GM12892 (cell line): ENCODE results near the gene PC.
"Not testable (repeated sequence)": the region's sequence is repeated elsewhere in the genome, so short reads cannot be mapped to it uniquely, and the experiment has no call there.

ENCODE experiments used
- DNase-seq: peaks from one replicate; pipeline ENCODE4 v3.0.0; 2011; ENCODE audit not compliant: insufficient read length
- FAIRE-seq: peaks from 2 replicates; lab custom pipeline; 2011; peaks lifted over from hg19 to GRCh38; lab: Jason Lieb, UNC
- POLR2A ChIP-seq: IDR thresholded peaks from 2 replicates; pipeline ENCODE4 v1.6.1; 2011; ENCODE audit warnings: low read depth, low read length, control low read depth
- POLR2AphosphoS5 ChIP-seq: IDR thresholded peaks from 2 replicates; pipeline ENCODE4 v1.6.1; 2011; ENCODE audit warnings: low read depth, low read length, control low read depth
- TAF1 ChIP-seq: IDR thresholded peaks from 2 replicates; pipeline ENCODE4 v1.6.1; 2011; ENCODE audit warnings: low read depth, mild to moderate bottlenecking, control low read depth, low read length, borderline replicate concordance

PC gene

GRCh38 chr11:66820901-66821300 lies 137.3 kb downstream of the PC start:
- FAIRE-seq = no peak
- no peak for DNase-seq
- TF ChIP-seq TAF1 (no peak), POLR2A (no peak), POLR2AphosphoS5 (no peak)

GRCh38 chr11:66820381-66820780 lies 137.8 kb downstream of the PC start:
- no peak for FAIRE-seq
- no peak for DNase-seq
- TF ChIP-seq POLR2AphosphoS5 (no peak), TAF1 (no peak), POLR2A (no peak)

DNA sequence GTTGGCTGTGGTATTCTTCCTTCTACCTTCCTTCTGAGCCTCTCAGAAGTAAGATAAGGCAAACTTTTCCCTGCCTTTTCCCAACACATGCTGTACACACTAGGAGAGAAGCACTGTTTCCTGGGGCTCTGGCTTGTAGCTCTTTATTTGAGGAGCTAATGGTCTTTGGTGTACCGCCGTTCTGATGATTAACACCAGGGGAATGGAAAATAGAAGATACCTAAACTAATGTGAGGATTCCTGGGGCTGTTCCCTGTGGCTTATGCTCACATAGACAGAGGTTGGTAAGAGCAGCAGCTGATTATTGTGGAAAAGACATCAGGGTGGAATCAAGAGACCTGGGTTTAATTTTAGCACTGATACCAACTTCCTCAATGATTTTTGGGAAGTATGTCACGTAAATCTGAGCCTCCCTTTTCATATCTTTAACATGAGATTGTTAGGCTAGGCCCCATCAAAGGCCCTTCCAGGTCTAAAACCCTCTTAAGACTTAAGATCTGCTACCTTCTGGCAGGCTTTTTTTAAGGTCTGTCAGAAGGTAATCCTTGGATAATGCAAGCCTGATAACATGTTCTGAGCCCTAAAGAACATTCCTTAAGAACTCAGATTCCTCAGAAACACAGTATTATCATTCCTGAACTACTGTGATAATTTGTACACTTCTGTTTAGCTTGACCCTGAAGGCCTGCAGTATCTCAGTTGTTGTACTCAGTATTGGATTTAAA lies 139.8 kb downstream of the PC start:
- no peak for FAIRE-seq
- DNase-seq = no peak
- no peak for TF ChIP-seq TAF1
- TF ChIP-seq POLR2AphosphoS5 = no peak
- no peak for TF ChIP-seq POLR2A

DNA sequence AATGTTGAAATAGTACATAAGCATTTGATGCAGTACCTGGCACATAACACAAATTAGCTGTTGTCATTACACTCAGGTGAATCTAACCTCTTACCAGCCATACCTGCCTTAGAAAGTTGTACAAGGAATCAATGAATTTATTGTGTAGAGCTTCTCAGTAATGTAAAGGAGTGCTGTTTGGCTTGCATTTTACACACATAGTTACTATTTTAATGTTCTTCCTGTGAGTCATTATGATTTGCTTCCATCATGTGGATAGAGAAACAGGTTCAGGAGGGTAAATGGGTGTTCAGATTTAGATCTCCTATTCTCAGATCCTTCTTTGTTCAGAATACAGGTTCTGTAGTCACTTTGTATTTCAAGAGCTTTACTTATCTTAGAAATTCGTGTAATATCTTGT lies 142.5 kb downstream of the PC start:
- TF ChIP-seq TAF1 (no peak), POLR2AphosphoS5 (no peak), POLR2A (no peak)
- FAIRE-seq = no peak
- DNase-seq = no peak

DNA sequence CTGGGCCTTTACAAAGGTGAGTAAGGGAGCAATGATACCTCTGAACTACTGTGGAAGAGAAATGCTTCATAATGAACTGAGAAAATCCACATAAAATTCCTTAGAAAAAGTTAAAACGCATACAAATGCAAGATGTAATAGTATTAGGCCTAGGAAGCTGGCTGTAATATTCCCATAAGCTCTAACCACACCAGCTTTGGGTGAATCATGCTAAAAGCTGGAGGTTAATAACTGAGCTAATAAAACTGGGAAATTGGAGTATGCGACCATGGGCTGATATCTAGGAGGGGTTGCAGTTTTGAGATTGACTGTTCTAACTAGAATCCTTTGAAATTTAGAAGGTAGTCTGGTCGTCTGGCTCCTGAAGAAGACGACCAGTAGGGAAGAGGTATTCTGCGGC lies 143.5 kb downstream of the PC start:
- DNase-seq (no peak), FAIRE-seq (no peak)
- TF ChIP-seq POLR2A (no peak), POLR2AphosphoS5 (no peak), TAF1 (no peak)

GRCh38 chr11:66810576-66811185 lies 147.5 kb downstream of the PC start:
- TF ChIP-seq POLR2A (no peak), POLR2AphosphoS5 (no peak), TAF1 (no peak)
- no peak for DNase-seq
- no peak for FAIRE-seq

- no peak for TF ChIP-seq TAF1
- TF ChIP-seq POLR2A = no peak
- no peak for TF ChIP-seq POLR2AphosphoS5
- DNase-seq (no peak), FAIRE-seq (no peak)
Measured at GRCh38 chr11:66809592-66809991, 148.6 kb downstream of the PC start.

GRCh38 chr11:66800720-66801428 lies 157.3 kb downstream of the PC start:
- FAIRE-seq (peak; percentile 90), DNase-seq (no peak)
- TF ChIP-seq POLR2AphosphoS5 = no peak
- no peak for TF ChIP-seq POLR2A
- no peak for TF ChIP-seq TAF1

DNA sequence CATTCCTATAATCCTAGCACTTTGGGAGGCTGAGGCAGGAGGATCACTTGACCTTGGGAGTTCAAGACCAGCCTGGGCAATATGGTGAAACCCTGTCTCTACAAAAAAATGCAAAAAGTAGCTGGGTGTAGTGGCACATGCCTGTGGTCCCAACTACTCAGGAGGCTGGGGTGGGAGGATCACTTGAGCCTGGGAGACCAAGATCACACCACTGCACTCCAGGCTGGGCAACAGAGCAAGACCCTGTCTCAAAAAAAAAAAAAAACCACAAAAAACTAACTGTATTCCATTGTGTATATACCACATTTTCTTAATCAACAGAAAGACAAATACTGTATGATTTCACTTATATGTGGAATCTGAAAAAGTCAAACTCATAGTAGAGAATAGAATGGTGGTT lies 158.4 kb downstream of the PC start:
- not testable (repeated sequence) for DNase-seq
- FAIRE-seq = peak; percentile 56
